Activated B cell treated with CpG ODN at 0.5 μM for 24 hours (primary cell): ENCODE data around the gene TMEM220. TPM values are rescaled to one million over a fixed set of nuclear protein-coding genes. Genes with fewer than 3 reads are reported as not detected.

Experiments
- ATAC-seq: fragments of 200-7000 bp; cut with Tn5 transposase; one replicate; pipeline ENCODE4 v1.10.0; 2021; ENCODE audit warnings: low read depth, mild to moderate bottlenecking, moderate library complexity
- CTCF ChIA-PET: fragments of 350-600 bp; sonication (Branson Sonifier 250); formaldehyde crosslinking; loops from one replicate; lab custom pipeline; 2021; ENCODE audit warnings: antibody characterized with exemption; lab: Charles Lee
- POLR2A ChIA-PET: fragments of 350-600 bp; sonication (Branson Sonifier 250); formaldehyde crosslinking; loops from one replicate; lab custom pipeline; 2021; ENCODE audit warnings: antibody characterized with exemption; lab: Charles Lee
- DNase-seq: peaks from one replicate; pipeline ENCODE4 v3.0.0; 2022
- H3K27ac Mint-ChIP-seq: one replicate; pipeline ENCODE4 v1.8.0; 2020; ENCODE audit warnings: mixed read lengths
- H3K27me3 Mint-ChIP-seq: one replicate; pipeline ENCODE4 v1.8.0; 2021; ENCODE audit warnings: mixed read lengths
- H3K36me3 Mint-ChIP-seq: one replicate; pipeline ENCODE4 v1.8.0; 2021; ENCODE audit warnings: low read depth, mixed read lengths
- H3K4me1 Mint-ChIP-seq: one replicate; pipeline ENCODE4 v1.8.0; 2021; ENCODE audit warnings: mixed read lengths
- H3K4me3 Mint-ChIP-seq: one replicate; pipeline ENCODE4 v1.8.0; 2020; ENCODE audit warnings: mild to moderate bottlenecking, mixed read lengths
- H3K9me3 Mint-ChIP-seq: one replicate; pipeline ENCODE4 v1.8.0; 2020; ENCODE audit warnings: mixed read lengths
- CTCF ChIP-seq: fragments of 200-600 bp; IDR thresholded peaks from one replicate; pipeline ENCODE4 v1.8.0; 2022; ENCODE audit warnings: antibody characterized with exemption, mild to moderate bottlenecking
- intact Hi-C: fragments of 100-400 bp; cut with micrococcal nuclease; formaldehyde crosslinking; loops from one replicate; pipeline ENCODE4 v1.15.1; 2024
- total RNA-seq: library from RNA; stranded (reverse); gene quantifications from 2 replicates; pipeline ENCODE4 v1.2.3, GENCODE V29; 2022

Gene TMEM220
- total RNA-seq, 1 donor from 2014 or later, result 1.6 TPM

GRCh38 chr17:10758062-10758461 lies 28.2 kb upstream of the TMEM220 start:
- ATAC-seq, result no peak
- CTCF ChIA-PET, result no interaction called here
- TF ChIP-seq CTCF, result no peak
- intact Hi-C loops, result loop anchor here (10.0 kb wide), 1 partner anchor 87 kb away; no protein-coding TSS in a partner anchor
- no peaks in the 10 kb centered on the region for H3K36me3 Mint-ChIP-seq
- no peaks in the 10 kb centered on the region for H3K9me3 Mint-ChIP-seq
- H3K4me1 Mint-ChIP-seq, result no peaks in the 10 kb centered on the region
- POLR2A ChIA-PET, result no interaction called here
- no peak overlapping the region for H3K27ac Mint-ChIP-seq
- H3K27me3 Mint-ChIP-seq, result no peaks in the 10 kb centered on the region
- no peak overlapping the region for H3K4me3 Mint-ChIP-seq
- no peak for DNase-seq

GRCh38 chr17:10757647-10758046 lies 27.8 kb upstream of the TMEM220 start:
- DNase-seq (no peak), ATAC-seq (no peak)
- Mint-ChIP-seq H3K4me3 (no peak overlapping the region), H3K9me3 (no peaks in the 10 kb centered on the region), H3K36me3 (no peaks in the 10 kb centered on the region), H3K27ac (no peak overlapping the region), H3K4me1 (no peaks in the 10 kb centered on the region), H3K27me3 (no peaks in the 10 kb centered on the region)
- no peak for TF ChIP-seq CTCF
- intact Hi-C loops, result loop anchor here (10.0 kb wide), 1 partner anchor 87 kb away; no protein-coding TSS in a partner anchor
- POLR2A ChIA-PET, result no interaction called here
- CTCF ChIA-PET, result no interaction called here

- intact Hi-C loops, result loop anchor here (10.0 kb wide), 1 partner anchor 88 kb away; no protein-coding TSS in a partner anchor
- Mint-ChIP-seq H3K27ac (no peak overlapping the region), H3K4me1 (no peaks in the 10 kb centered on the region), H3K4me3 (no peak overlapping the region), H3K36me3 (no peaks in the 10 kb centered on the region), H3K9me3 (no peaks in the 10 kb centered on the region), H3K27me3 (no peaks in the 10 kb centered on the region)
- ChIA-PET CTCF (no interaction called here), POLR2A (no interaction called here)
- ATAC-seq, result no peak
- no peak for DNase-seq
- TF ChIP-seq CTCF, result no peak
These were observed 27.2 kb upstream of the TMEM220 start for GRCh38 chr17:10757067-10757466.

- ChIA-PET CTCF (no interaction called here), POLR2A (no interaction called here)
- Mint-ChIP-seq H3K36me3 (no peaks in the 10 kb centered on the region), H3K27me3 (no peaks in the 10 kb centered on the region), H3K4me3 (no peak overlapping the region), H3K9me3 (no peaks in the 10 kb centered on the region), H3K4me1 (no peaks in the 10 kb centered on the region), H3K27ac (no peak overlapping the region)
- intact Hi-C loops, result loop anchor here (10.0 kb wide), 1 partner anchor 88 kb away; no protein-coding TSS in a partner anchor
- TF ChIP-seq CTCF, result no peak
- no peak for DNase-seq
- ATAC-seq, result no peak
These were observed 26.8 kb upstream of the TMEM220 start for GRCh38 chr17:10756619-10757018.

- intact Hi-C loops, result loop anchor here (10.0 kb wide), 1 partner anchor 89 kb away; no protein-coding TSS in a partner anchor
- H3K27ac Mint-ChIP-seq, result no peak overlapping the region
- no peaks in the 10 kb centered on the region for H3K27me3 Mint-ChIP-seq
- no peaks in the 10 kb centered on the region for H3K36me3 Mint-ChIP-seq
- no peak for TF ChIP-seq CTCF
- CTCF ChIA-PET, result no interaction called here
- no peaks in the 10 kb centered on the region for H3K4me1 Mint-ChIP-seq
- H3K4me3 Mint-ChIP-seq, result no peak overlapping the region
- no peaks in the 10 kb centered on the region for H3K9me3 Mint-ChIP-seq
- no peak for ATAC-seq
- POLR2A ChIA-PET, result no interaction called here
- no peak for DNase-seq
These were observed 26.4 kb upstream of the TMEM220 start for GRCh38 chr17:10756185-10756584.
